Ammon's horn (tissue), 1 donor: ENCODE results near the gene ANGPTL2.
"Not testable (repeated sequence)": the region's sequence is repeated elsewhere in the genome, so short reads cannot be mapped to it uniquely, and the experiment has no call there.

Experiments used
- DNase-seq: peaks from one replicate; pipeline ENCODE4 v3.0.0-alpha.2; 2016; ENCODE audit warnings: low spot score

ANGPTL2 gene, protein sequence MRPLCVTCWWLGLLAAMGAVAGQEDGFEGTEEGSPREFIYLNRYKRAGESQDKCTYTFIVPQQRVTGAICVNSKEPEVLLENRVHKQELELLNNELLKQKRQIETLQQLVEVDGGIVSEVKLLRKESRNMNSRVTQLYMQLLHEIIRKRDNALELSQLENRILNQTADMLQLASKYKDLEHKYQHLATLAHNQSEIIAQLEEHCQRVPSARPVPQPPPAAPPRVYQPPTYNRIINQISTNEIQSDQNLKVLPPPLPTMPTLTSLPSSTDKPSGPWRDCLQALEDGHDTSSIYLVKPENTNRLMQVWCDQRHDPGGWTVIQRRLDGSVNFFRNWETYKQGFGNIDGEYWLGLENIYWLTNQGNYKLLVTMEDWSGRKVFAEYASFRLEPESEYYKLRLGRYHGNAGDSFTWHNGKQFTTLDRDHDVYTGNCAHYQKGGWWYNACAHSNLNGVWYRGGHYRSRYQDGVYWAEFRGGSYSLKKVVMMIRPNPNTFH

DNA sequence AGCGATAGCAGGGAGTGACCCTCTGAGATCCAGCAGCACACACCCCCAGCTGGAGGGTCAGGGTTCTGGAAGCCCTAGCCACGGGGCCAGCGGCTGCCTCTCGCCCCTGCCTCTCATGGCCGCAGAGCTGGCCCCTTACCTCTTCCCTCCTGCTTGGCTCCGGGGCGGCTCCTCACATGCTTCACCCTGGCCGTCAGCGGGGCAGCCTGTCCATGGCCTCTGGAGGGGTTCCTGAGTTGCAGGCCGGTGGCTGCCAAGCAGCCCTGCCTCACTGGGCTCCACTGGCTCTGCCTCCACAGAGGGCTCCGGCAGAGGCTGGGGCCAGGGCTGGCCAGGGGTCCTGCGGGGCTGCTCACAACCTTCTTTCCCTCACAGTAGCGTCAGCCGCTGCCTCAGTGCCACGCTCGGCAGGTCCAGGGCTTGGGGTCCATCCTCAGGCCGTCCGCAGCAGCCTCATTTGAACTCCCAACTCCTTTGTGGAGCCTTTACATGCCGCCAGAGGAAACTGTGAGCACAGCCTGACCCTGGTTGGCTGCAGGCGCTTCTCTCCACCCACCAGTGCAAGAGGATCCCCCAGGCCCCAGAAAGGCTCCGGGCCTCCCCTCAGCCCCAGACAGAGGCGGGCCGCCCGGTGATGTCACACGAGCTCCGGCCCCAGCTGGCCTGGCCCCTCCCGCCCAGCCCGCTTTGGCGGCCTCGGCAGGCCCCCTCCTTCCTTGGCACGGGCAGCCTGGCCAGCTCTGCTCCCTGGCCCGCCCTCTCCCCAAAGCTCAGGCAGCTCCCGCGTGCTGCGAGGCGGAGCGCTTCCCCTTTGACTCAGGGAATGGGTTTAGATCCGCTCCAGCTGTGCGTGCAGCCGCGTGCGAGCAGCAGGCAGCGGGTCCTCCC is at the start of gene ANGPTL2:
Gene ANGPTL2, minus strand, starts transcription at position 460 of the 888 bp plus-strand sequence. CDS start 13,904 bp downstream, outside the sequence.
- peak; percentile 96 for DNase-seq

DNA sequence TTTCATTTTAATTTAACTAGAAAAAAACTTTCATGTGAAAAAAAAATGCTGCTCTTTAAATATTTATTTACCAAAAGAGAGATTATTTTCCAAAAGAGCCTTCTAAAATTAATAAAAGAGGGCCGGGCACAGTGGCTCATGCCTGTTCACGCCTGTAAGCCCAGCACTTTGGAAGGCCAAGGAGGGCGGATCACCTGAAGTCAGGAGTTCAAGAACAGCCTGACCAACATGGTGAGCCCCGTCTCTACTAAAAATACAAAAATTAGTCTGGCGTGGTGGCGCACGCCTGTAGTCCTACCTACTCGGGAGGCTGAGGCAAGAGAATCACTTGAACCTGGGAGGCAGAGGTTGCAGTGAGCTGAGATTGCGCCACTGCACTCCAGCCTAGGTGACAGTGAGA is 48.9 kb upstream of the ANGPTL2 start:
- DNase-seq, result not testable (repeated sequence)

- no peak for DNase-seq
Observed at GRCh38 chr9:127170652-127171051, 48.2 kb upstream of the ANGPTL2 start.

- DNase-seq, result no peak
Observed at GRCh38 chr9:127170103-127170502, 47.7 kb upstream of the ANGPTL2 start.

DNA sequence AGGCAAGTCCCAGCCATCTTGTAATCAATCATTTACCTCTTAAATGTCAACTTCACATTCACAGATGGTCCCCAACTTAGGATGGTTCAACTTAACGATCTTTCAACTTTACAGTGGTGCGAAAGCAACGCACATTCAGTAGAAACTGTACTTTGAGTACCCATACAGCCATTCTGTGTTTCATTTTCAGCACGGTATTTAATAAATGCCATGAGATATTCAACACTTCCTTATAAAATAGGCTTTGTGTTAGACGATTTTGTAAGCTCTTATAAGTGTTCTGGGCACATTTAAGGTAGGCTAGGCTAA is 47.1 kb upstream of the ANGPTL2 start:
- DNase-seq, result no peak

DNA sequence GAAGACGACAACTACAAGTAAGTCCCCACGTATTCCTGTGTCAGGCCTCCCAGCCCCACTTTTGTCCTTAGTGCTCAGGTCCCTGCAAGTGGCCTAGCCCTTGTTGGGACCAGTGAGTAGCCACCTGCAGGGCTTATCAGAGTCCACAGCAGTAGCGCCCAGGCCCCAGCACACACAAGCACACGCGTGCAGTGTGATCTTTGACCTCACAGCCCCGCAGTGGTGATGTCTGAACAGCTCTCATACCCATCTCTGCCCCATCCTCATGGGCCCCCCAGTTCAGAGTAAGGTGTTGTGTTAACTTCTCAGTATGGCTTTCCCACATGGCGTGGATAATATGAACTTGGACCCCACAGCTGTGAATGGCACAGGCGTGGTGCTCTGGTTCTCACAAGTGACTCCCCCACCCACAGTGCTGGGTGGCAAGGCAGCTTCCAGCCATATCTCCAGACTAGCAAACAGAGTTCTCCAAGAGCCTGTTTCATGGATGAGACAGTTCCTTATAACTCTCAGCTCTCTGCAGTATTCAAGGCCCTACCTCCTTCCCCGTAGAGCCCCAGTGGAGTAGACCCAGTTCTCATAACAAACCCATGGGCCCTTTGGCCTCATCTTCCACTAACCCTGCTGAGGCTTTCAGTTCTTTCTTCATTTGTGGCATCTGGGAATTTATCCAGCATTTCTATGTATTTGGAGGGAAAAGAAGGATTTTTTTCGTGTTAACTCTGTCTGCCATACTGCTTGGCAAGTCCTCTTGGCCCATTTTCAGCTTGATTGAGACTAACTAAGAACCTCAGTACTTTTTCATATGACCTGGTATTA is 46.5 kb upstream of the ANGPTL2 start:
- DNase-seq, result no peak

DNA sequence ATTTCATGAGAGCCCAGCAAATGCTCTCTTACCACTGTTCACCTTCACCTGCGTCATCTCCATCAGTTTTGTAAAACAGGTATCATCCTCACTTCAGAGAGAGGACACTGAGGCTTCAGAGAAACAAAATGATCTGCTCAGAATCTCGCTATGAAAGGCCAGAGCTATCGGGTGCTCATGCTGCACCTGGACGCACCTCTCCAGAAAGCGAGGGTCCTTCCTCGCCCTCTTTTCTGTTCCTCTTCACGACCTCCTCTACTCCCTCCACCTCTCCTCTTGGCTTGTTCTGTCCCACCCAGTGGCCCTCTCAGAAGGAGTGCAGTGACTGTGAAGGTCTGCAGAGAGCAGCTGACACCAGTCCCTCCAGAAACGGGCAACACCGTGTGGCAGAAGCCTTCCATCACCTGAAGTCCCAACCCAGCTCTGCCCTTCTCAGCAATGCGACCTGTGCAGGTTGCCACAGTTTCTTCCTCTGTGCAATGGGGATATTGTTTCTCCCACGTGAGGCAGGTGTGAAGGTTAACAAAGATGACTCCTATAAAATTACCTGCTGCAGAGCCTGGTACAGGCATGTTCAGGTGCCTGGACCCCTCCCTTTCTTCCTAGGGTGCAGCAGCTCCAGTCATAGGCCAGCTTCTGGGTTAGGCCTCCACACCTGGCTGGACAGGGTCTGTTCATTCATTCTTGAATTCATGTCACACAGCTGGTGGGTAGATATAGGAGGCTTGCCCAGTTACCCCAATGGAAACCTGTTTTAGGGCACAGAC is 45.3 kb upstream of the ANGPTL2 start:
- DNase-seq, result no peak

- DNase-seq, result no peak
Observed at GRCh38 chr9:127166651-127167524, 44.5 kb upstream of the ANGPTL2 start.

DNA sequence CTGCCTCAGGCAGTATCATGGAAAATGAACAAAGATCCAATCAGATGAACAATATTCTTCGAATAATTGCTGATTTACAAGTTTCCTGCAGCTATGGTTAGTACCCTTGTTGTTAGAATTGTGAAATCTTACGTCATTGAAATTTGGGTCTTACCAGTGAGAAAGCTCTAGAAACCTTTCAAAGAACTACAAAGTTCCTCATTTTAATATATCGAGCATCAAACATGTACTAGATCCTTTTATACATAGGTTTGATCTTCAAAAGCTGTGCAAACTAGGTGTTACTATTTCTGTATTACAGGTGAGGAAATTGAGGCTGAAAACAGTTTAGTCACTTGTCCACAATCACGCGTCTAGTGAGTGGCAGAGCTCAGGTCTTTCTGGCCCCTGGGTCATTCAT is 43.7 kb upstream of the ANGPTL2 start:
- DNase-seq, result no peak

DNA sequence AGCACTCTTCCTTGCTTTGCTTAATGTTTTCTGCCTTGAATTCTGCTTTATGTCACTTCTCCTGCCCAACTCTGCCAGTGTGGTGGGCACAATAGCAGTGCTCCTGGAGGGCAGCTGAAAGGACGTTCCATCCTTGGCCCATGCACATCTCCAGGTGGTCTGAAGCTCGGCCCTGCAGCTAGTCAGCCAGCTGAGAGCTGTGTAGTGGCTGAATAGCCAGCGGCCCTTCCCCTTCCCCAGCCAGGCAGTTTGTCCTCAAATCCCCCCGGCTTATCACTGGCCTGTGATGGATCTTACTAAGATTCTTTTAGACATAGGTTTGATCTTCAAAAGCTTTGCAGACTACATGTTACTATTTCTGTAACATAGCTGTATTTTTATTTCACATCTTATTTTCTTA is 42.7 kb upstream of the ANGPTL2 start:
- no peak for DNase-seq

DNA sequence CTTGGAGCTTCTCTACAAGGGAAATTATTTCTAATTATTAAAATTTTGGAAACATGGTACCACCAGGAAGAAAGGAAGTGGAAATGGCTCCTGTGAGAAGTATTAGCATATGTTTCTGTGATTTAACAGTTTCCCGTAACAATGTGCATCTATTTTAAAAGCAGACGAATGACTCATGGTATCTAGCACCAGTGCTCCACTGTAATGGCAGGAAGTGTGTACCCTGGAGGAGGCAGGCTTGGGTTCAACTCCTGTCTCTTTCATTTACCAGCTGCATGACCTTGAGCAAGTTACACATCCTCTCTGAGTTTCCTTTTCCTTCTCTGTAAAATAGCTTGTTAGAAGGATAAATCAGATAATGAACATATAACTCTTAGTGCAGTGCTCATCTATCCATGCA is 41.0 kb upstream of the ANGPTL2 start:
- no peak for DNase-seq

- DNase-seq, result peak; percentile 71
Observed at GRCh38 chr9:127162864-127163365, 40.5 kb upstream of the ANGPTL2 start.

DNA sequence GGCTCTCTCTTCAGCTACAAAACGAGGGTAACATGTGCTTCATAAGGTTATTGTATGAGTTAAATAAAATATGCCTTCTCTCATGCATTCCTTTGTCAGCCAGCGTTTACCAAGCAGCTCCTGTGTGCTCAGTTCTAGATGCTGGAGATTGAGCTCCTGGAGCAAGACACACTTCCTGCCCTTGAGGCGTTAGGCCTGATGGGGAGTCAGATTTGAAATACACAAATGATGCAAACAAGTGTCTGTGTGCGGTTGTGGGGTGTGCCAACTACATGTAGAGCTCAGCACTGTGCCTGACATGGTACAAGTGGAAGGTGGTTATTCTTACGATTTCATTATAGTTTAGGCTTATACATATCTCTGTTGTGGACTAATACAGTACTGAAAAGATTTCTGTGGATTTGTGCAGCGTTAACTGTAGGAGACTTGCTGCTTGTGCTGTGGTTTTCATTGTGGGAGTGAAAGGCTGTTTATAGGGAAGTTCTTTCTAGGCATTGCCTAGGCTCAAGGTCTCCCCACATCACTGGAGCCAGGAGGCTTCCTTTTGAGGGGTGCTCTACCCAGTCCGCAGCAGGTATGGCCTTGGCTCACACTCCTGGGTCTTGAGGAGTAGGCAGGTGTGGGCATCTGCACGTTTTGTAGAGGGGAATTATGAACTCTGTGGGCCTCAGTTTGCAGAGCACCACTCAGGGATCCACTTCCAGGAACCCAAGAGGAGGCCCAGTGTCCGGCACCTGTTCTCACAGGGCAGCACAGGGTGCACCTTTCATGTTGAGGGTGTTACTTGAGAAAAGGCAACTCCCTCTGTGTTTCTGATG is 39.8 kb upstream of the ANGPTL2 start:
- DNase-seq, result no peak

GRCh38 chr9:127161081-127161624 is 38.7 kb upstream of the ANGPTL2 start:
- DNase-seq, result no peak

DNA sequence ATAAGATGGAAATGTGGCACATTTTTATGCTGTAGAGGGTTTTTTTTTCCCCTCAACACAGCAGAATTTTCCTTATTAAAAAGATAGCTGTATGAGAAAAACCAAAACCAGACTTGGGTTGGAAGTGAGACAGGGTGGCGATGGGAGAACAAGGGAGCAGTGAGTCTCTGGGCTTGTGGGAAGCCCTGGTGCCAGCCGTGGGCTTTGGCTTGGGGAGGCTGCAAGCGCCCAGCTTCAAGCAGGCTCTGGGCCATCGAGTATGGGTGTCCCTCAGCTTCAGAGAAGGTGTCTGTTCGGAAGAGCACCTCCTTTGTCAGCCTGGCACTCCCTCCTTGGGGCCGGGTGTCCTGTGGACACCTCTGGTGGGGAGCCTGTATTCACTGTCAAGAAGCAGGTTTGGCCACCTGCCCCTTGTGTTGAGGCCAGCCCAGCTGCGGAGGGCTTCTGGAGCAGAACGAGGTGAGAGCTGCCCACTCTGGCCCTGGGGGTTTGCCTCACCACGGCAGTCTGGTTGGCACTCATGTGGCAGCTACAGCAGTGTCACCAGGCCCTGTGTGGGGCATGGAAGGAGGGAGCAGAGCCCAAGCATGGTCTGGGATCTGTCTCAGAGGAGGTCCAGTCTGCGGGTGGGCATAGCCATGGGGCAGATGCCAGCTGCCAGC is 37.6 kb upstream of the ANGPTL2 start:
- DNase-seq, result no peak

DNA sequence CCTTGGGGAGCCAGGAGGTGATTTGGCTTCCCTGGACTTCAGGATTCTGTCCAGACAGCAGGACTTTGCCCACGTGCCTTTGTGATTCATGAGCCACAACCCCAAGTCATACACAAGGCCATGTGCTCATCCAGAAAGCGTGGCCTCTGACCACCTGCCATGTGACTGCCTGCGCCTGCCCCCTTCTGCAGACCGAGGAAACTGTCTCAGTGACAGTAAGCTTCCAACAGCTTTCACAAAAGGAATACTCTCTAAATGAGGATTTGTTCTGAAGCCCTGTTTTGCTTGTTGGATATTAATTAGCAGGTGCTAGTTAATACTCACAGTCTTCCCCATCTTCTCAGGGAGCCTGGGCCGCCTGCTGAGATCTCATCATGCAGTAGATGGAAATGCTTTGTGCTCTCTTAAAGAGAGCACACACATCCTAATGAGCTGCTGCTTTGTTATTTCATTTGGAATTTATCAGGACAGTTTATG is 36.9 kb upstream of the ANGPTL2 start:
- DNase-seq, result peak; percentile 87

DNA sequence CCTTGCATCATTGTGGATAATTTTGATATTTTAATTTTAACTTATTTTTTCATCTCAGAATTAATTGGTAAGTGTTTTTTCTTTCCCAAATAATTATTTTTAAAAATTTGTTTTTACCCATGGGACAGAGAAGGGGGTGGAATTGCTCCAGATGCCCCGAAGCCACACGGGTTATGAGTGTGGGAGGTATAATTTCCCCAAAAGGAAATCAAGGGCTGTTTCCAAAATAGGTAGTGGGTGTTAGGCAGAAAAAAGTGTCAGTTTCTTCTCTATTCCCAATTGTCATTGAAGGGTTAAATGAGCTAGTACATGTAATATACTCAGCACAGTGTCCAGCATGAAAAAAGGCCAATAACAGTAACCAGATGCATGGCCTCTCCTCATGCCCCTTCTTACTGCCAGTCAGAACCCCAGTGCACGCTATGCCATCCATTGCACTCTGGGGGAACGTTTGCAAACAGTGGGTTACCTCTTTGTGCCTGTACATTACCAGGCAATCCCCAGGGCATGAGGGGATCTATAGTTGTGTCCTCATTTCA is 36.4 kb upstream of the ANGPTL2 start:
- DNase-seq, result no peak
